GM12878 (cell line): ENCODE measurements around the gene KCTD14. TPM values are rescaled to one million over a fixed set of nuclear protein-coding genes. Genes with fewer than 3 reads are reported as not detected.

Experiments
- ATAC-seq: fragments of 200-7000 bp; cut with Tn5 transposase; 3 replicates; pipeline ENCODE4 v1.9.1; 2020; ENCODE audit warnings: mild to moderate bottlenecking, moderate library complexity
- BruUV-seq: library from RNA; stranded (reverse); fragments of 400-500 nt; replicated peaks from 2 replicates; lab custom pipeline; 2021; lab: Mats Ljungman, UMichigan
- CTCF ChIA-PET: fragments of 300-600 bp; sonication (Branson Sonifier 250); formaldehyde crosslinking; extraction: SDS; loops from one replicate; lab custom pipeline; 2021; ENCODE audit warnings: inconsistent platforms; lab: Yijun Ruan, JAX
- POLR2A ChIA-PET: fragments of 350-600 bp; formaldehyde crosslinking; extraction: SDS; loops from one replicate; lab custom pipeline; 2021; ENCODE audit warnings: inconsistent platforms; lab: Charles Lee
- RAD21 ChIA-PET: fragments of 300-600 bp; sonication (Branson Sonifier 250); formaldehyde crosslinking; loops from one replicate; lab custom pipeline; 2023; ENCODE audit warnings: antibody characterized with exemption; ENCODE audit not compliant: unreplicated experiment; lab: Charles Lee
- SMC1A ChIA-PET: fragments of 300-600 bp; sonication (Branson Sonifier 250); formaldehyde crosslinking; loops from one replicate; lab custom pipeline; 2023; ENCODE audit not compliant: unreplicated experiment, uncharacterized antibody; lab: Charles Lee
- DNase-seq: peaks from one replicate; pipeline ENCODE4 v3.0.0-alpha.2; 2011; ENCODE audit warnings: low read depth, low spot score
- FAIRE-seq: peaks from 3 replicates; lab custom pipeline; 2011; peaks lifted over from hg19 to GRCh38; lab: Jason Lieb, UNC
- H2AFZ ChIP-seq: 2 replicates; pipeline ENCODE4 v1.6.0; 2011; ENCODE audit warnings: low read depth, low read length, control low read depth; ENCODE audit not compliant: control insufficient read depth
- H3K27ac ChIP-seq: 2 replicates; pipeline ENCODE4 v1.5.1; 2011; ENCODE audit warnings: control low read depth; ENCODE audit not compliant: control insufficient read depth, insufficient read depth
- H3K27me3 ChIP-seq, 2 experiments: replicated peaks in 1 of 2; 2 replicates each; pipeline versions ENCODE4 v1.6.0 to v1.6.1; 2011; ENCODE audit warnings: low read length in 1 of 2; ENCODE audit not compliant: control insufficient read depth in 2 of 2, insufficient read depth in 2 of 2
- H3K36me3 ChIP-seq, 2 experiments: 2 replicates each; pipeline ENCODE4 v1.5.1; 2011; ENCODE audit warnings: low read length in 1 of 2; ENCODE audit not compliant: control insufficient read depth in 2 of 2, insufficient read depth in 2 of 2
- H3K4me1 ChIP-seq: 2 replicates; pipeline ENCODE4 v1.6.1; 2011; ENCODE audit warnings: mild to moderate bottlenecking, low read length, moderate library complexity, mixed read lengths; ENCODE audit not compliant: control insufficient read depth, insufficient read depth
- H3K4me2 ChIP-seq: 2 replicates; pipeline ENCODE4 v1.6.0; 2011; ENCODE audit warnings: control low read depth; ENCODE audit not compliant: control insufficient read depth, insufficient read depth
- H3K4me3 ChIP-seq: fragments of 200-600 bp; sonication (generic); 2 replicates; pipeline ENCODE4 v1.5.1; 2016
- H3K79me2 ChIP-seq: 2 replicates; pipeline ENCODE4 v1.6.0; 2011; ENCODE audit warnings: low read length; ENCODE audit not compliant: control insufficient read depth, insufficient read depth
- H3K9ac ChIP-seq: 2 replicates; pipeline ENCODE4 v1.8.0; 2011; ENCODE audit warnings: low read length, control low read depth, mixed read lengths; ENCODE audit not compliant: control insufficient read depth, insufficient read depth
- H3K9me3 ChIP-seq: replicated peaks from 3 replicates; pipeline ENCODE4 v1.5.1; 2011; ENCODE audit warnings: mild to moderate bottlenecking, low read length; ENCODE audit not compliant: control insufficient read depth, insufficient read depth
- H4K20me1 ChIP-seq: 2 replicates; pipeline ENCODE4 v1.6.0; 2011; ENCODE audit not compliant: control insufficient read depth, insufficient read depth
- CEBPZ ChIP-seq: fragments of 150-350 bp; IDR thresholded peaks from 2 replicates; pipeline ENCODE4 v1.6.1; 2016; ENCODE audit warnings: low read depth, low read length
- ETV6 ChIP-seq, 2 experiments: fragments of 450-650 bp in 1 of 2; IDR thresholded peaks in 1 of 2; conservative IDR thresholded peaks in 1 of 2; 2 replicates each; pipeline ENCODE4 v1.6.1; 2014; ENCODE audit warnings: antibody characterized with exemption in 1 of 2, borderline replicate concordance in 1 of 2, low read depth in 1 of 2, mild to moderate bottlenecking in 1 of 2, moderate library complexity in 1 of 2
- EZH2 ChIP-seq: IDR thresholded peaks from 2 replicates; pipeline ENCODE4 v1.6.1; 2012; ENCODE audit warnings: low read depth, mild to moderate bottlenecking, control low read depth, inconsistent platforms, low read length, borderline replicate concordance; ENCODE audit not compliant: control insufficient read depth
- KAT2A ChIP-seq: conservative IDR thresholded peaks from 2 replicates; pipeline ENCODE4 v1.6.1; 2011; ENCODE audit warnings: low read depth, low read length; ENCODE audit not compliant: control insufficient read depth
- KDM1A ChIP-seq: fragments of 200-600 bp; sonication (generic); IDR thresholded peaks from 2 replicates; pipeline ENCODE4 v1.6.1; 2016; ENCODE audit warnings: borderline replicate concordance
- MLLT1 ChIP-seq: fragments of 450-650 bp; IDR thresholded peaks from 2 replicates; pipeline ENCODE4 v1.6.1; 2016; ENCODE audit warnings: mild to moderate bottlenecking
- NFYA ChIP-seq: IDR thresholded peaks from 2 replicates; pipeline ENCODE4 v1.6.1; 2011; ENCODE audit warnings: low read depth, mild to moderate bottlenecking, low read length, improper control_type of control experiment, borderline replicate concordance
- POLR2A ChIP-seq: IDR thresholded peaks from 2 replicates; pipeline ENCODE4 v1.6.1; 2011; ENCODE audit warnings: low read depth, mild to moderate bottlenecking, low read length
- TARDBP ChIP-seq: IDR thresholded peaks from 2 replicates; pipeline ENCODE4 v1.6.1; 2016; ENCODE audit warnings: borderline replicate concordance
- TBL1XR1 ChIP-seq: IDR thresholded peaks from 2 replicates; pipeline ENCODE4 v1.6.1; 2012; ENCODE audit warnings: low read depth, low read length, improper control_type of control experiment
- USF2 ChIP-seq: IDR thresholded peaks from 2 replicates; pipeline ENCODE4 v1.6.1; 2011; ENCODE audit warnings: low read depth, low read length, improper control_type of control experiment, borderline replicate concordance
- WGBS: methylation state at CpG from one replicate; pipeline ENCODE4 v1.1.6; 2016; ENCODE audit warnings: low lambda C conversion rate; ENCODE audit not compliant: insufficient replicate concordance, insufficient coverage; ENCODE audit errors: missing lambda C conversion rate; 5-methylcytosine and 5-hydroxymethylcytosine counted together
- in situ Hi-C: fragments of 300-500 bp; cut with MboI; formaldehyde crosslinking; loops from 9 replicates; pipeline ENCODE4 v1.14.3; 2018; ENCODE audit warnings: mixed read lengths
- intact Hi-C: fragments of 100-400 bp; cut with micrococcal nuclease; formaldehyde crosslinking; loops from one replicate; pipeline ENCODE4 v1.14.2; 2022; ENCODE audit not compliant: unreplicated experiment
- polyA plus RNA-seq, 11 experiments: library from polyadenylated mRNA; depleted of rRNA in 4 of 11; unstranded in 6 of 11; stranded (reverse) in 5 of 11; fragments of >200 nt; fragmentation: Nextera tagmentation in 4 of 11; fragmentation: Illumina TruSeq in 1 of 11; extraction: Ambion mirVana in 4 of 11; extraction: Trizol in 1 of 11; gene quantifications; 1 replicate in 1 of 11; 2 replicates in 10 of 11; pipeline versions ENCODE4 v1.2.1 to v1.2.3, GENCODE V29; 2011 to 2016; ENCODE audit warnings: inconsistent platforms in 2 of 11, missing spikeins in 2 of 11, low read depth in 1 of 11
- total RNA-seq, 4 experiments: library from RNA; depleted of rRNA in 3 of 4; stranded (reverse); fragments of >200 nt in 3 of 4; fragmentation: Illumina TruSeq in 1 of 4; extraction: Trizol in 1 of 4; gene quantifications; 2 replicates each; pipeline versions ENCODE4 v1.2.1 to v1.2.3, GENCODE V29; 2013 to 2021
- TF ChIP-seq, protein P1 (sequence below): fragments of 450-650 bp; IDR thresholded peaks from 2 replicates; pipeline ENCODE4 v1.6.1; 2018; ENCODE audit warnings: borderline replicate concordance, mild to moderate bottlenecking; ENCODE audit not compliant: partially characterized antibody
- TF ChIP-seq, protein P2 (sequence below): IDR thresholded peaks from 2 replicates; pipeline ENCODE4 v1.6.1; 2011; ENCODE audit warnings: mild to moderate bottlenecking, low read depth, low read length, moderate library complexity; ENCODE audit not compliant: insufficient replicate concordance

Gene KCTD14
- total and polyA plus RNA-seq, 10 of the 15 experiments (the other 5 are each of a cell fraction or from before 2014, with no cell fraction given), result 0.11 to 0.63 (median 0.48) TPM

DNA sequence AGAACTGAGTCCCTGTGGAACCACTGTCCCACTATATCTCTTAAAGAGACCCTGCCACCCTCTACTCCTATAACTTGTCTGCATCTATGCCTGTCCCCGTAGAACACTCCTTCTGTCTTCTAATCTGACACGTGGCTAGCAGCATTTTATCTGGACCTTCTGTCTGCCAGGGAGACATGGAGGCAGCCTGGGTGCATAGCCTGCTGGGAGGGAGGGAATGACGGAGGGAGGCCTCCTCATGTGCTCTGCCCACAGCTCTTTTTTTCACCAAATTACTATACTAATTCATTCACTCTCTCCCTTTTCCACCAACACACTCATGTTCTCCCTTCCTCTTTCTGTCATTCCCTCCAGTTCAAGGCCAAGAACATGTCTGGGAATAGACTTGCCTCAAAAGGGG lies 33.0 kb upstream of the KCTD14 start (continued):
- TF ChIP-seq TARDBP (no peak), MLLT1 (no peak), NFYA (no peak), CEBPZ (no peak), POLR2A (no peak)

- SMC1A ChIA-PET, result interaction anchor here (1.1 to 1.6 kb wide), 2 partner anchors 14 to 17 kb away, joined by 3 read pairs; no protein-coding TSS in a partner anchor
- Histone ChIP-seq H3K4me2 (no peak overlapping the region), H3K4me3 (no peak overlapping the region), H3K9ac (no peak overlapping the region), H4K20me1 (no peaks in the 10 kb centered on the region), H2AFZ (no peak overlapping the region), H3K27ac (no peak overlapping the region), H3K4me1 (no peaks in the 10 kb centered on the region), H3K9me3 (no peaks in the 10 kb centered on the region), H3K79me2 (no peaks in the 10 kb centered on the region), H3K27me3 (no peaks in the 10 kb centered on the region), H3K36me3 (no peaks in the 10 kb centered on the region)
- DNase-seq (no peak), FAIRE-seq (no peak), ATAC-seq (no peak)
- POLR2A ChIA-PET, result no interaction called here
- CTCF ChIA-PET, result interaction anchor here (1.1 to 1.2 kb wide), 2 partner anchors 9 to 11 kb away, joined by 3 to 4 read pairs; no protein-coding TSS in a partner anchor
- RAD21 ChIA-PET, result no interaction called here
- intact Hi-C loops, result no loop called here
- no TSS peak for BruUV-seq
- WGBS, result 61% methylated on average over 4 of the region's 4 CpGs
- in situ Hi-C loops, result no loop called here
- TF ChIP-seq TBL1XR1 (no peak), KAT2A (no peak), KDM1A (no peak), EZH2 (no peak), ETV6 (conservative IDR thresholded peaks at IDR 0.05 in 1 of 2, IDR thresholded peaks at IDR 0.05 in 1 of 2; ENCODE audit: borderline replicate concordance in 1 of 2, low read depth in 1 of 2) (no peak), USF2 (no peak)
- TF ChIP-seq, protein P1, sequence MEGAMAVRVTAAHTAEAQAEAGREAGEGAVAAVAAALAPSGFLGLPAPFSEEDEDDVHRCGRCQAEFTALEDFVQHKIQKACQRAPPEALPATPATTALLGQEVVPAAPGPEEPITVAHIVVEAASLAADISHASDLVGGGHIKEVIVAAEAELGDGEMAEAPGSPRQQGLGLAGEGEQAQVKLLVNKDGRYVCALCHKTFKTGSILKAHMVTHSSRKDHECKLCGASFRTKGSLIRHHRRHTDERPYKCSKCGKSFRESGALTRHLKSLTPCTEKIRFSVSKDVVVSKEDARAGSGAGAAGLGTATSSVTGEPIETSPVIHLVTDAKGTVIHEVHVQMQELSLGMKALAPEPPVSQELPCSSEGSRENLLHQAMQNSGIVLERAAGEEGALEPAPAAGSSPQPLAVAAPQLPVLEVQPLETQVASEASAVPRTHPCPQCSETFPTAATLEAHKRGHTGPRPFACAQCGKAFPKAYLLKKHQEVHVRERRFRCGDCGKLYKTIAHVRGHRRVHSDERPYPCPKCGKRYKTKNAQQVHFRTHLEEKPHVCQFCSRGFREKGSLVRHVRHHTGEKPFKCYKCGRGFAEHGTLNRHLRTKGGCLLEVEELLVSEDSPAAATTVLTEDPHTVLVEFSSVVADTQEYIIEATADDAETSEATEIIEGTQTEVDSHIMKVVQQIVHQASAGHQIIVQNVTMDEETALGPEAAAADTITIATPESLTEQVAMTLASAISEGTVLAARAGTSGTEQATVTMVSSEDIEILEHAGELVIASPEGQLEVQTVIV, result no peak
- TF ChIP-seq, protein P2, sequence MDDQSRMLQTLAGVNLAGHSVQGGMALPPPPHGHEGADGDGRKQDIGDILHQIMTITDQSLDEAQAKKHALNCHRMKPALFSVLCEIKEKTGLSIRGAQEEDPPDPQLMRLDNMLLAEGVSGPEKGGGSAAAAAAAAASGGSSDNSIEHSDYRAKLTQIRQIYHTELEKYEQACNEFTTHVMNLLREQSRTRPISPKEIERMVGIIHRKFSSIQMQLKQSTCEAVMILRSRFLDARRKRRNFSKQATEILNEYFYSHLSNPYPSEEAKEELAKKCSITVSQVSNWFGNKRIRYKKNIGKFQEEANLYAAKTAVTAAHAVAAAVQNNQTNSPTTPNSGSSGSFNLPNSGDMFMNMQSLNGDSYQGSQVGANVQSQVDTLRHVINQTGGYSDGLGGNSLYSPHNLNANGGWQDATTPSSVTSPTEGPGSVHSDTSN, result no peak
Observed at GRCh38 chr11:78054971-78055370, 31.9 kb upstream of the KCTD14 start.
